ENCODE data around the gene LHPP. TPM values are rescaled to one million over a fixed set of nuclear protein-coding genes. Genes with fewer than 3 reads are reported as not detected.

LHPP gene
- total and polyA plus RNA-seq, 2 experiments from 2014 or later: 27.4 to 40.2 TPM

DNA sequence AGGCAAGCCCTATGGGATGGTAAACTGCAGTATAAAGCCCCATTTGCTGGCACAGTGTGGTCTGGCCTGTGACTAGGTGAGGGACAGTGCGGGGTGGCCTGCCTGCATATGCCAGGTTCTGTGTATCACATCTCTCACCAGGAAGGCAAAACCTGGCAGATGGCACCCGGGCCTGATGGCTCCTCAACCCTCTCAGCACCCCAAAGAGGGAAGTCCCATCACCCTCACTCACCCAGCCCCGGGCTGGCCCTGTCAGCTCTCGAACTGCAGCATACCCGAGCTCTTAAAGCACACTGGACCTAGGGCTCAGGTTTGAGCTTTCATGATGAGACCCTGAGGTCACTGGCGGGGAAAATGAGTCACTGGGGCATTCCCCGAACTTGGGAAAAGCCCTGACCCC is 130.5 kb downstream of the LHPP start:
- Mint-ChIP-seq H3K36me3 (ENCODE audit: low read depth) (no peaks in the 10 kb centered on the region; the same call in 2 of the 3 replicates), H3K4me1 (no peaks in the 10 kb centered on the region), H3K27me3 (ENCODE audit: insufficient read depth, low read depth, poor library complexity) (peaks cover 8% of the 10 kb centered on the region), H3K27ac (no peak overlapping the region), H3K4me3 (no peak overlapping the region), H3K9me3 (no peaks in the 10 kb centered on the region; the same call in 2 of the 3 replicates)
- H3F3A ChIP-seq (replicated peaks; ENCODE audit: low read depth): no peaks in the 10 kb centered on the region
- H3K4me3 ChIP-seq: no peak overlapping the region
- DNase-seq (ENCODE audit: low spot score): no peak
- no peaks in the 10 kb centered on the region for H3K27me3 ChIP-seq (ENCODE audit: insufficient read depth)
- no peak overlapping the region for H2AFZ ChIP-seq
- ATAC-seq: no peak
- H4K20me1 ChIP-seq (replicated peaks; ENCODE audit: insufficient read depth): no peaks in the 10 kb centered on the region
- no peaks in the 10 kb centered on the region for H3K36me3 ChIP-seq (ENCODE audit: insufficient read depth)
- no peak overlapping the region for H3K27ac ChIP-seq (ENCODE audit: low read depth)
- H3K79me2 ChIP-seq (replicated peaks; ENCODE audit: insufficient read depth): no peaks in the 10 kb centered on the region
- no peak overlapping the region for H3K4me2 ChIP-seq
- no peaks in the 10 kb centered on the region for H3K9me2 ChIP-seq (ENCODE audit: insufficient read depth)
- no peaks in the 10 kb centered on the region for H3K4me1 ChIP-seq (ENCODE audit: insufficient read depth)
- TF ChIP-seq, protein P1, sequence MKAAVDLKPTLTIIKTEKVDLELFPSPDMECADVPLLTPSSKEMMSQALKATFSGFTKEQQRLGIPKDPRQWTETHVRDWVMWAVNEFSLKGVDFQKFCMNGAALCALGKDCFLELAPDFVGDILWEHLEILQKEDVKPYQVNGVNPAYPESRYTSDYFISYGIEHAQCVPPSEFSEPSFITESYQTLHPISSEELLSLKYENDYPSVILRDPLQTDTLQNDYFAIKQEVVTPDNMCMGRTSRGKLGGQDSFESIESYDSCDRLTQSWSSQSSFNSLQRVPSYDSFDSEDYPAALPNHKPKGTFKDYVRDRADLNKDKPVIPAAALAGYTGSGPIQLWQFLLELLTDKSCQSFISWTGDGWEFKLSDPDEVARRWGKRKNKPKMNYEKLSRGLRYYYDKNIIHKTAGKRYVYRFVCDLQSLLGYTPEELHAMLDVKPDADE (IDR thresholded peaks at IDR 0.05): no peak
- no peak for TF ChIP-seq CTCF (conservative IDR thresholded peaks at IDR 0.05; ENCODE audit: low read depth in 2 of 2)
- no peak for TF ChIP-seq EZH2 (IDR thresholded peaks at IDR 0.05; ENCODE audit: low read depth, unreplicated experiment)
- no peak for TF ChIP-seq ZNF462 (CRISPR knock-in tag; IDR thresholded peaks at IDR 0.05)
- TF ChIP-seq STAT1 (IDR thresholded peaks at IDR 0.05; ENCODE audit: unreplicated experiment): no peak
- no peak for TF ChIP-seq NANOG (IDR thresholded peaks at IDR 0.05; ENCODE audit: borderline replicate concordance)
- TF ChIP-seq ZNF331 (CRISPR knock-in tag; IDR thresholded peaks at IDR 0.05; ENCODE audit: low read depth): no peak
- no peak for TF ChIP-seq JUNB (IDR thresholded peaks at IDR 0.05; ENCODE audit: unreplicated experiment)
- no peak for TF ChIP-seq POLR2AphosphoS5 (IDR thresholded peaks at IDR 0.05; ENCODE audit: low read depth)
- no peak for TF ChIP-seq CREB1 (CRISPR knock-in tag; IDR thresholded peaks at IDR 0.05; ENCODE audit: low read depth)
- TF ChIP-seq, protein P2, sequence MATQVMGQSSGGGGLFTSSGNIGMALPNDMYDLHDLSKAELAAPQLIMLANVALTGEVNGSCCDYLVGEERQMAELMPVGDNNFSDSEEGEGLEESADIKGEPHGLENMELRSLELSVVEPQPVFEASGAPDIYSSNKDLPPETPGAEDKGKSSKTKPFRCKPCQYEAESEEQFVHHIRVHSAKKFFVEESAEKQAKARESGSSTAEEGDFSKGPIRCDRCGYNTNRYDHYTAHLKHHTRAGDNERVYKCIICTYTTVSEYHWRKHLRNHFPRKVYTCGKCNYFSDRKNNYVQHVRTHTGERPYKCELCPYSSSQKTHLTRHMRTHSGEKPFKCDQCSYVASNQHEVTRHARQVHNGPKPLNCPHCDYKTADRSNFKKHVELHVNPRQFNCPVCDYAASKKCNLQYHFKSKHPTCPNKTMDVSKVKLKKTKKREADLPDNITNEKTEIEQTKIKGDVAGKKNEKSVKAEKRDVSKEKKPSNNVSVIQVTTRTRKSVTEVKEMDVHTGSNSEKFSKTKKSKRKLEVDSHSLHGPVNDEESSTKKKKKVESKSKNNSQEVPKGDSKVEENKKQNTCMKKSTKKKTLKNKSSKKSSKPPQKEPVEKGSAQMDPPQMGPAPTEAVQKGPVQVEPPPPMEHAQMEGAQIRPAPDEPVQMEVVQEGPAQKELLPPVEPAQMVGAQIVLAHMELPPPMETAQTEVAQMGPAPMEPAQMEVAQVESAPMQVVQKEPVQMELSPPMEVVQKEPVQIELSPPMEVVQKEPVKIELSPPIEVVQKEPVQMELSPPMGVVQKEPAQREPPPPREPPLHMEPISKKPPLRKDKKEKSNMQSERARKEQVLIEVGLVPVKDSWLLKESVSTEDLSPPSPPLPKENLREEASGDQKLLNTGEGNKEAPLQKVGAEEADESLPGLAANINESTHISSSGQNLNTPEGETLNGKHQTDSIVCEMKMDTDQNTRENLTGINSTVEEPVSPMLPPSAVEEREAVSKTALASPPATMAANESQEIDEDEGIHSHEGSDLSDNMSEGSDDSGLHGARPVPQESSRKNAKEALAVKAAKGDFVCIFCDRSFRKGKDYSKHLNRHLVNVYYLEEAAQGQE (IDR thresholded peaks at IDR 0.05; ENCODE audit: unreplicated experiment): no peak
- TF ChIP-seq ZNF114 (CRISPR knock-in tag; IDR thresholded peaks at IDR 0.05): no peak
- TF ChIP-seq EZH2phosphoT487 (IDR thresholded peaks at IDR 0.05; ENCODE audit: unreplicated experiment): no peak

All from GM23338 (cell line).